Stimulated activated CD8-positive, alpha-beta memory T cell treated with anti-CD3 and anti-CD28 coated beads, Interleukin-7, amount 100 ng/mL, for 48 hours (primary cell): ENCODE measurements around the gene TMBIM1.
A peak's percentile ranks its signal among the peaks of the same experiment; 100 is the strongest.

Source experiments
- DNase-seq, 2 donors: peaks; one replicate each; pipeline ENCODE4 v3.0.0-alpha.2; 2020; ENCODE audit warnings: low read depth in 1 of 2; ENCODE audit errors: extremely low read depth in 1 of 2

Gene TMBIM1

GRCh38 chr2:218292048-218293014 is at the start of gene TMBIM1:
Gene TMBIM1 (minus strand): TSS chr2:218292503. CDS start chr2:218282141, 10,362 bp downstream.
- peak in 1 of 2 donors; percentile 70 for DNase-seq

GRCh38 chr2:218341381-218341780 is 49.1 kb upstream of the TMBIM1 start:
- no peak for DNase-seq

GRCh38 chr2:218340656-218341055 is 48.4 kb upstream of the TMBIM1 start:
- no peak for DNase-seq

- no peak for DNase-seq
Observed at GRCh38 chr2:218334531-218334930, 42.2 kb upstream of the TMBIM1 start.

- DNase-seq = no peak
Observed at GRCh38 chr2:218332920-218333645, 40.8 kb upstream of the TMBIM1 start.

- DNase-seq = no peak
Observed at GRCh38 chr2:218332288-218332687, 40.0 kb upstream of the TMBIM1 start.

GRCh38 chr2:218331745-218332144 is 39.4 kb upstream of the TMBIM1 start:
- no peak for DNase-seq

GRCh38 chr2:218329826-218330593 is 37.7 kb upstream of the TMBIM1 start:
- no peak for DNase-seq

GRCh38 chr2:218329027-218329825 is 36.9 kb upstream of the TMBIM1 start:
- no peak for DNase-seq

GRCh38 chr2:218328294-218328693 is 36.0 kb upstream of the TMBIM1 start:
- DNase-seq = no peak

- DNase-seq = no peak
Observed at GRCh38 chr2:218327451-218328210, 35.3 kb upstream of the TMBIM1 start.

- DNase-seq = no peak
Observed at GRCh38 chr2:218326315-218326714, 34.0 kb upstream of the TMBIM1 start.

GRCh38 chr2:218325566-218326160 is 33.4 kb upstream of the TMBIM1 start:
- no peak for DNase-seq

GRCh38 chr2:218323526-218324472 is 31.5 kb upstream of the TMBIM1 start:
- DNase-seq = no peak

GRCh38 chr2:218322768-218323525 is 30.6 kb upstream of the TMBIM1 start:
- DNase-seq = peak; percentile 16 to 34

GRCh38 chr2:218320704-218321336 is 28.5 kb upstream of the TMBIM1 start:
- no peak for DNase-seq
